Naive B cell (primary cell): ENCODE measurements around the gene VPS35L. TPM values are rescaled to one million over a fixed set of nuclear protein-coding genes. Genes with fewer than 3 reads are reported as not detected.

ENCODE experiments used
- ATAC-seq, 2 donors: fragments of 150-1000 bp; cut with Tn5 transposase; 2 replicates each; pipeline ENCODE4 v1.10.0; 2021; ENCODE audit warnings: low read depth in 2 of 2, mild to moderate bottlenecking in 2 of 2, moderate library complexity in 2 of 2
- DNase-seq: peaks from one replicate; pipeline ENCODE4 v3.0.0; 2022
- H3K27ac Mint-ChIP-seq, 6 donors: one replicate each; pipeline ENCODE4 v1.8.0; 2020 to 2022; ENCODE audit warnings: mild to moderate bottlenecking in 6 of 6, mixed read lengths in 6 of 6, moderate library complexity in 5 of 6, inconsistent platforms in 2 of 6
- H3K27me3 Mint-ChIP-seq, 3 donors: one replicate each; pipeline ENCODE4 v1.8.0; 2021 to 2022; ENCODE audit warnings: mixed read lengths in 3 of 3, mild to moderate bottlenecking in 1 of 3
- H3K36me3 Mint-ChIP-seq, 2 donors: one replicate each; pipeline ENCODE4 v1.8.0; 2020 to 2022; ENCODE audit warnings: mixed read lengths in 2 of 2, inconsistent platforms in 1 of 2, mild to moderate bottlenecking in 1 of 2
- H3K4me1 Mint-ChIP-seq, 3 donors: one replicate each; pipeline ENCODE4 v1.8.0; 2020 to 2022; ENCODE audit warnings: mixed read lengths in 3 of 3, inconsistent platforms in 1 of 3, mild to moderate bottlenecking in 1 of 3, moderate library complexity in 1 of 3
- H3K4me3 Mint-ChIP-seq, 8 donors: one replicate each; pipeline ENCODE4 v1.8.0; 2020 to 2022; ENCODE audit warnings: mild to moderate bottlenecking in 8 of 8, mixed read lengths in 8 of 8, moderate library complexity in 8 of 8, inconsistent platforms in 2 of 8
- H3K9me3 Mint-ChIP-seq, 7 donors: one replicate each; pipeline ENCODE4 v1.8.0; 2020 to 2022; ENCODE audit warnings: mixed read lengths in 7 of 7, mild to moderate bottlenecking in 5 of 7, inconsistent platforms in 2 of 7, moderate library complexity in 1 of 7
- polyA plus RNA-seq, 6 donors: library from polyadenylated mRNA; unstranded; fragments of 300-500 nt; fragmentation: Illumina TruSeq; gene quantifications; one replicate each; pipeline ENCODE4 v1.2.3, GENCODE V29; 2021; ENCODE audit warnings: low read depth in 6 of 6

The VPS35L gene, protein sequence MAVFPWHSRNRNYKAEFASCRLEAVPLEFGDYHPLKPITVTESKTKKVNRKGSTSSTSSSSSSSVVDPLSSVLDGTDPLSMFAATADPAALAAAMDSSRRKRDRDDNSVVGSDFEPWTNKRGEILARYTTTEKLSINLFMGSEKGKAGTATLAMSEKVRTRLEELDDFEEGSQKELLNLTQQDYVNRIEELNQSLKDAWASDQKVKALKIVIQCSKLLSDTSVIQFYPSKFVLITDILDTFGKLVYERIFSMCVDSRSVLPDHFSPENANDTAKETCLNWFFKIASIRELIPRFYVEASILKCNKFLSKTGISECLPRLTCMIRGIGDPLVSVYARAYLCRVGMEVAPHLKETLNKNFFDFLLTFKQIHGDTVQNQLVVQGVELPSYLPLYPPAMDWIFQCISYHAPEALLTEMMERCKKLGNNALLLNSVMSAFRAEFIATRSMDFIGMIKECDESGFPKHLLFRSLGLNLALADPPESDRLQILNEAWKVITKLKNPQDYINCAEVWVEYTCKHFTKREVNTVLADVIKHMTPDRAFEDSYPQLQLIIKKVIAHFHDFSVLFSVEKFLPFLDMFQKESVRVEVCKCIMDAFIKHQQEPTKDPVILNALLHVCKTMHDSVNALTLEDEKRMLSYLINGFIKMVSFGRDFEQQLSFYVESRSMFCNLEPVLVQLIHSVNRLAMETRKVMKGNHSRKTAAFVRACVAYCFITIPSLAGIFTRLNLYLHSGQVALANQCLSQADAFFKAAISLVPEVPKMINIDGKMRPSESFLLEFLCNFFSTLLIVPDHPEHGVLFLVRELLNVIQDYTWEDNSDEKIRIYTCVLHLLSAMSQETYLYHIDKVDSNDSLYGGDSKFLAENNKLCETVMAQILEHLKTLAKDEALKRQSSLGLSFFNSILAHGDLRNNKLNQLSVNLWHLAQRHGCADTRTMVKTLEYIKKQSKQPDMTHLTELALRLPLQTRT
- 10 to 100 TPM; 31.1 to 38.6 (median 33.8) TPM for polyA plus RNA-seq

- ATAC-seq (peak; percentile 92 to 94), DNase-seq (peak; percentile 95)
- H3K4me3 Mint-ChIP-seq = peak within 1 kb of the TSS; percentile 94 to 99 (median 97)
- peaks cover 10 to 29% (median 20%) of the 10 kb centered on the region in 3 donors for H3K4me1 Mint-ChIP-seq
- H3K9me3 Mint-ChIP-seq = no peaks in the 10 kb centered on the region
- peak within 1 kb of the TSS; percentile 94 to 98 (median 96) for H3K27ac Mint-ChIP-seq
- H3K36me3 Mint-ChIP-seq = no peaks in the 10 kb centered on the region
- H3K27me3 Mint-ChIP-seq = no peaks in the 10 kb centered on the region
These were observed at the start of gene VPS35L for GRCh38 chr16:19555186-19555937. TSS of gene VPS35L (plus strand) at chr16:19555703. CDS start at chr16:19555730, 27 bp downstream.

- no peak overlapping the region for H3K4me3 Mint-ChIP-seq
- H3K27ac Mint-ChIP-seq = no peak overlapping the region
- peaks cover 0 to 4% (median 0%) of the 10 kb centered on the region in 3 donors for H3K4me1 Mint-ChIP-seq
- DNase-seq (no peak), ATAC-seq (no peak)
- no peaks in the 10 kb centered on the region for H3K9me3 Mint-ChIP-seq
- no peaks in the 10 kb centered on the region for H3K27me3 Mint-ChIP-seq
- H3K36me3 Mint-ChIP-seq = peaks cover 15 to 16% of the 10 kb centered on the region in 2 donors
These were observed 48.5 kb upstream of the VPS35L start for GRCh38 chr16:19506965-19507364.

- Mint-ChIP-seq H3K4me3 (no peak overlapping the region), H3K36me3 (peaks cover 15 to 16% of the 10 kb centered on the region in 2 donors), H3K4me1 (peaks cover under 1 to 8% (median 2%) of the 10 kb centered on the region in 3 donors), H3K27me3 (no peaks in the 10 kb centered on the region), H3K27ac (no peak overlapping the region), H3K9me3 (no peaks in the 10 kb centered on the region)
- ATAC-seq (no peak), DNase-seq (no peak)
These were observed 47.6 kb upstream of the VPS35L start for GRCh38 chr16:19507867-19508266.

- Mint-ChIP-seq H3K27me3 (no peaks in the 10 kb centered on the region), H3K9me3 (no peaks in the 10 kb centered on the region), H3K4me3 (peak overlapping the region in 1 of 8 donors; percentile 14), H3K4me1 (peaks cover 12 to 21% (median 13%) of the 10 kb centered on the region in 3 donors), H3K27ac (peak overlapping the region in 2 of 6 donors; percentile 15 to 65), H3K36me3 (peaks cover 7 to 9% of the 10 kb centered on the region in 2 donors)
- DNase-seq = no peak
- ATAC-seq = no peak
These were observed 43.2 kb upstream of the VPS35L start for GRCh38 chr16:19512297-19512696.

DNA sequence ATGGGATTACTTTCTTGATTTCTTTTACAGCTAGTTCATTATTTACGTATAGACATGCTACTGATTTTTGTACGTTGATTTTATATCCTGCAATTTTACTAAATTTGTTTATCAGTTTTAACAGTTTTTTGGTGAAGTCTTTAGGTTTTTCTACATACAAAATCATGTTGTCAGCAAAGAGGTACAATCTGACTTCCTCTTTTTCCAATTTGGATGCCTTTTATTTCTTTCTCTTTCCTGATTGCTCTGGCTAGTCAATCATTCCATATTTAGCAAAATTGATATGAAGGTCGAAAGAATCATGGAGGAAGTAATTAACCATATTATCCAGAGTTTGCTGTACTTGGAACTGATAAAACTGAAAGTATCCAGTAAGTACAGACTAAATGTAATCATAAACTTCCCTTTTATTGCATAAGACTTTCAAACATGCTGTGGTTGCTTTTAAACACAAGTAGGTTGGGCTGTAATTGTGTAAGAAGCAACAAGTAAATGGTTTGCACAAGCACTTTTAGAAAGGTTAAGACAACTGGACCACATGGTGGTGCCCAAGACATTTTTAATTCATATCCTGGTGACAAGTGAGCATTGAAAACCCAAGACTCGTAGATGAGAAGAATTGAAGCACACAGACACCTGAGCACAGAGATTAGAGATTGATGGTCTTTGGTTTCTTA, 42.0 kb upstream of the VPS35L start:
- Mint-ChIP-seq H3K9me3 (no peaks in the 10 kb centered on the region), H3K27ac (peak overlapping the region in 3 of 6 donors; percentile 63 to 78 (median 65)), H3K4me1 (peaks cover 13 to 24% (median 15%) of the 10 kb centered on the region in 3 donors), H3K36me3 (peaks cover 9 to 10% of the 10 kb centered on the region in 2 donors), H3K27me3 (no peaks in the 10 kb centered on the region), H3K4me3 (peak overlapping the region in 3 of 8 donors; percentile 32 to 75 (median 68))
- ATAC-seq (no peak), DNase-seq (no peak)

DNA sequence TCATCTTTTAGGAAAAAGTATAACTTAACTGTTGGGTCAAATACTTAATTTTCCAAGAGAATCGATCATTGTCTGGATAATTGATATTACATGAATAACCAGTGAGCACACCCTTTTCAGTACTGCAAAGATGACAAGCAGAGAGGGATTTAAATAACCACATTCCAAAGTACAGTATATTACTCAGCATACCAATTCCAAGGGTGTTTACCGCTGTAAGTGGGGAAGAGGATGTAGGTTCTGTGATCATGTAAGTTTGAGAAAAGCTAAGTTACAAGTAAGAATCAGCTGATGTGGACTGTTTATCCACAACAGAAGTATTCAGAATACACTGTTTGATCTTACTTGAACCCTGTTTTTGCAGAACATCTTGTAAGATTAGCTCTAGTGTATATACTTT, 39.7 kb upstream of the VPS35L start:
- Mint-ChIP-seq H3K36me3 (peaks cover 9 to 10% of the 10 kb centered on the region in 2 donors), H3K9me3 (no peaks in the 10 kb centered on the region), H3K27me3 (no peaks in the 10 kb centered on the region), H3K4me3 (no peak overlapping the region), H3K27ac (no peak overlapping the region), H3K4me1 (peaks cover 26 to 29% (median 27%) of the 10 kb centered on the region in 3 donors)
- no peak for DNase-seq
- no peak for ATAC-seq

DNA sequence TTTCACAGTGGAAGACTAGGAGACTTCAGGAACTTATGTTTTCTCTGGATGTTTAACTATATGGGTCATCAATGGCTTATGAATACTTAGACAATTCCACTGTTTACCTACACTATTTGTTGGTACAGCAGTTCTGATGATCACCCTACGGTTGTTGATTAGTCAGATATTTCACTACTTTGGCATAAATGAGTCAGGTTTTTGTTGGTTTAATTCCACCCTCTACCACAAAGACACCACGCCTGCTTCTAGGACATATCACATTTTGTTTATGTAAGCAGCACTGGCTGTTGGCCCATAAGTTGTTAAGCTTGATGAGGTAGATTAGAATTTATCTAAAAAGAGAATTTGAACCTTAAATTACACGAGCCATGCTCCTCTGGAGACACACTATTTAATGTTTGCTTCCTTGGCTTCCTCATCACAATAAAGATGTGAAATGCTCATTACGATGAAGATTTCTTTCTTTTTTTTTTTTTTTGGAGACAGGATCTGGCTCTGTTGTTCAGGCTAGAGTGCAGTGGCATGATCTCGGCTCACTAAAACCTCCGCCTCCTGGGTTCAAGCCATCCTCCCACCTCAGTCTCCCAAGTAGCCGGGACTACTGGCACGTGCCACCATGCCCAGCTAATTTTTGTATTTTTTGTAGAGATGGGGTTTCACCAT, 37.9 kb upstream of the VPS35L start:
- no peak overlapping the region for H3K27ac Mint-ChIP-seq
- DNase-seq (no peak), ATAC-seq (no peak)
- no peaks in the 10 kb centered on the region for H3K27me3 Mint-ChIP-seq
- peaks cover 35 to 46% (median 40%) of the 10 kb centered on the region in 3 donors for H3K4me1 Mint-ChIP-seq
- H3K36me3 Mint-ChIP-seq = peaks cover 9 to 10% of the 10 kb centered on the region in 2 donors
- H3K9me3 Mint-ChIP-seq = no peaks in the 10 kb centered on the region
- H3K4me3 Mint-ChIP-seq = peak overlapping the region in 1 of 8 donors; percentile 10

- Mint-ChIP-seq H3K27me3 (no peaks in the 10 kb centered on the region), H3K36me3 (peaks cover 9 to 10% of the 10 kb centered on the region in 2 donors), H3K9me3 (no peaks in the 10 kb centered on the region), H3K4me3 (no peak overlapping the region), H3K4me1 (peaks cover 28 to 40% (median 40%) of the 10 kb centered on the region in 3 donors), H3K27ac (peak overlapping the region in 1 of 6 donors; percentile 45)
- no peak for ATAC-seq
- DNase-seq = no peak
These were observed 37.1 kb upstream of the VPS35L start for GRCh38 chr16:19518388-19518787.

GRCh38 chr16:19520861-19521331, 34.6 kb upstream of the VPS35L start:
- peak overlapping the region; percentile 93 to 99 (median 96) for H3K4me3 Mint-ChIP-seq
- peaks cover 34 to 55% (median 52%) of the 10 kb centered on the region in 3 donors for H3K4me1 Mint-ChIP-seq
- H3K9me3 Mint-ChIP-seq = no peaks in the 10 kb centered on the region
- H3K27me3 Mint-ChIP-seq = no peaks in the 10 kb centered on the region
- H3K36me3 Mint-ChIP-seq = peaks cover 4 to 17% of the 10 kb centered on the region in 2 donors
- H3K27ac Mint-ChIP-seq = peak overlapping the region; percentile 85 to 98 (median 90)
- ATAC-seq (no peak), DNase-seq (no peak)

GRCh38 chr16:19521471-19522396, 33.8 kb upstream of the VPS35L start, which contains the start of gene GDE1:
TSS of gene GDE1 (minus strand) at chr16:19522098. CDS start at chr16:19521964, 134 bp downstream.
- Mint-ChIP-seq H3K9me3 (no peaks in the 10 kb centered on the region), H3K4me3 (peak within 1 kb of the TSS; percentile 93 to 99 (median 96)), H3K27ac (peak within 1 kb of the TSS; percentile 89 to 98 (median 94)), H3K4me1 (peaks cover 34 to 55% (median 52%) of the 10 kb centered on the region in 3 donors), H3K36me3 (peaks cover 0 to 15% of the 10 kb centered on the region in 2 donors), H3K27me3 (no peaks in the 10 kb centered on the region)
- ATAC-seq (peak; percentile 72 to 73), DNase-seq (peak; percentile 89)

- DNase-seq (no peak), ATAC-seq (no peak)
- Mint-ChIP-seq H3K9me3 (no peaks in the 10 kb centered on the region), H3K4me3 (peak overlapping the region; percentile 93 to 99 (median 96)), H3K36me3 (peaks cover 0 to 9% of the 10 kb centered on the region in 2 donors), H3K4me1 (peaks cover 32 to 55% (median 52%) of the 10 kb centered on the region in 3 donors), H3K27ac (peak overlapping the region; percentile 89 to 98 (median 94)), H3K27me3 (no peaks in the 10 kb centered on the region)
These were observed 33.1 kb upstream of the VPS35L start for GRCh38 chr16:19522397-19522732.
